GM12865 (cell line): Measurements from ENCODE around the gene NAT10.

Experiments used
- DNase-seq: peaks from one replicate; pipeline ENCODE4 v3.0.0; 2010; ENCODE audit warnings: low read depth
- H3K4me3 ChIP-seq: 2 replicates; pipeline ENCODE4 v1.5.1; 2011; ENCODE audit warnings: mild to moderate bottlenecking, low read depth, low read length, control low read depth
- CTCF ChIP-seq: IDR thresholded peaks from 2 replicates; pipeline ENCODE4 v1.5.1; 2011; ENCODE audit warnings: low read length, control low read depth, low read depth, inconsistent platforms; ENCODE audit not compliant: insufficient read depth; ENCODE audit errors: missing control alignments

NAT10 gene

GRCh38 chr11:34143048-34143447, 37.6 kb downstream of the NAT10 start:
- H3K4me3 ChIP-seq = no peak overlapping the region
- DNase-seq = no peak
- TF ChIP-seq CTCF = no peak

GRCh38 chr11:34145073-34145472, 39.6 kb downstream of the NAT10 start:
- H3K4me3 ChIP-seq = no peak overlapping the region
- no peak for TF ChIP-seq CTCF
- DNase-seq = peak; percentile 72

GRCh38 chr11:34145847-34146381, 40.5 kb downstream of the NAT10 start:
- H3K4me3 ChIP-seq = no peak overlapping the region
- peak; percentile 52 for DNase-seq
- TF ChIP-seq CTCF = no peak

- DNase-seq = no peak
- no peak for TF ChIP-seq CTCF
- no peak overlapping the region for H3K4me3 ChIP-seq
Measured at GRCh38 chr11:34146411-34146810, 41.0 kb downstream of the NAT10 start.

GRCh38 chr11:34146866-34147265, 41.4 kb downstream of the NAT10 start:
- no peak for TF ChIP-seq CTCF
- no peak for DNase-seq
- H3K4me3 ChIP-seq = no peak overlapping the region

GRCh38 chr11:34147581-34147980, 42.2 kb downstream of the NAT10 start:
- TF ChIP-seq CTCF = no peak
- no peak overlapping the region for H3K4me3 ChIP-seq
- no peak for DNase-seq

- no peak for TF ChIP-seq CTCF
- DNase-seq = no peak
- no peak overlapping the region for H3K4me3 ChIP-seq
Measured at GRCh38 chr11:34148504-34149165, 43.2 kb downstream of the NAT10 start.
